Smooth muscle cell of the brain vasculature (primary cell): ENCODE measurements around the gene DPP4.
"Not testable (repeated sequence)": the region's sequence is repeated elsewhere in the genome, so short reads cannot be mapped to it uniquely, and the experiment has no call there.

ENCODE experiments used
- DNase-seq: peaks from one replicate; pipeline ENCODE4 v3.0.0-alpha.2; 2012; ENCODE audit warnings: low read depth, low spot score

The DPP4 gene

DNA sequence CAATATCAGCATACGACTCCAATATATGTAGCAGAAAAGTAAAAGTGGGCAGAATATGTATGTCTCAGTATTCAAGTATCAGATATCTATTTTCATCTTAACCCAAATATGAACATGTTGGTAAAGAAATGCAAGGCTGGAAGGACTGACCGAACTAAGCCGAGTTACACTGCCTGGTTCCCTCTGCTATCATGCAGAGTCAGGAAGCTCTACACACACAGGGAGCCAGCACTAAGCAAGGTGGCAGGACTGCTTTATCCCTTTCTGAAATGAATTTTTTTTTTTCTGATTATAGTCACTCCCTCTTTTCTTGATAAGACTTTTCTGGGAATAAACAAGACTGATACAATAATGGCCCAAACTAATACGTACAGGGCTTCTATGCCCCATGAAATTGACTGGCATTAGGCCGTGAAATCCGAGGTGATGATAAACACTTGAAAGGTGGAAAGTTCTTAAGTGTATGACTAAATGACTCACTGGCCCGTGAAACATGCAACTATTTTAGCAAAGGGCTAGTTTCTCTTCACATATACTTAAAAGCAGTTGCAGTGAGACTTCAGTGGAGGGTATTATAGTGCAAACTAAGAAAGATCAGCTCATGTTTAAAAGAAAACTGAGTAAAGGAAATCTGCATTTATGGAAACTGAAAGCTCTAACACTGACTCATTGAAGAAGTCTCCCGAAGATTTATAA lies 14.9 kb downstream of the DPP4 start:
- no peak for DNase-seq

- no peak for DNase-seq
Observed at GRCh38 chr2:162057426-162057825, 16.6 kb downstream of the DPP4 start.

DNA sequence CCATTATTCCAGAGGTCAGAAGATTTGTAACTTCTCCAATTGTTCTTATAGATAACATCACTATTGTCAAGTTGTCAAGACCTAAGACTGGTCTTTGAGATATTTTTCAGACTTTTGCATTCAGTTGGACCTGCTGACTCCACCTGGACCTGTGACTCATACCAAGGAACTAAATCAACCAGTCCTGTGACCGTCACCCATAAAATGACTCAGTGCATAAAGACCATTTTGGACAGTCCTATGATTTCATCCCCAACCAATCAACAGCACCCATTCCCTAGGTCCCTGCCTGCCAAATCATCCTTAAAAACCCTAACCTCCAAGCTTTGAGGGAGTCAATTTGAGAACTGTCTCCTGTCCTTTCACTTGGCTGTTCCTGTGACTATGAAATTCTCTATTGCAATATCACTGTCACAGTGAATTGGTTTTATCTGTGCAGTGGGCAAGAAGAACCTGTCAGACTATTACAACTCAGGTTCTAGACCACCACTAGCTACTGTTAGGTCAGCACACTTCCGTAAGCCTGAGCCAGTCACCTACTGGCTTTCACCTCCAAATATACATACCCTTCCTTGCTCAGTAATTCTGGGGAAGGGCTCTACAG lies 17.1 kb downstream of the DPP4 start:
- DNase-seq: no peak

DNA sequence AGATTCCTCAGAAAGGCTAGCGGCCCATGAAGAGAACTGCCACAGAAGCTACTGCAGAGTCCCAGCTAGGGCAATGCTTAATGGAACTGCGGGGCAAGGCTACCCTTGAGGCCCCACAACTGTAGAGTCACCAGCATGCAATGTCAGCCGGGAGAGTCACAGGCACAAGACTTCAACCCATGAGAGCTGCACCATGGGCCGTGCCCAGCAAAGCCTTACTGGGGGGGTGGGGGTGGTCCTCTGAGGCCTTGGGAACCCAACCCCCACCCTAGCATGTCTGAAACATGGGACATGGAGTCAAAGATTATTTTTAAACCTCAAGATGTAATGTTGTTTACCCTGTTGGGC lies 20.2 kb downstream of the DPP4 start:
- DNase-seq: no peak

GRCh38 chr2:162053066-162053807 lies 20.8 kb downstream of the DPP4 start:
- no peak for DNase-seq

- no peak for DNase-seq
Observed at GRCh38 chr2:162050513-162050961, 23.5 kb downstream of the DPP4 start.

DNA sequence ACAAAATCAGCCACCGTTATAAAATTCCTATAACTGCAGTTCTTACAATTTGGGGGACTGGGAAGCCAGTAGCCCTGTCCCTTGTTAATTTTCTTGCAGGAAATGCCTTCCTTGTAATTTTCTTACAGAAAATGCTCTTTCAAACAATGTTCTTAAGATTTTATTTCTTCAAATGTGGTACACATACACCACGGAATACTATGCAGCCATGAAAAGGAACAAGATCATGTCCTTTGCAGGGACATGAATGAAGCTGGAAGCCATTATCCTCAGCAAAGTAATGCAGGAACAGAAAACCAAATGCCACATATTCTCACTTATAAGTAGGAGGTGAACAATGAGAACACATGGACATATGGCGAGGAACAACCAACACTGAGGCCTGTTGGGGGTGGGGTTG lies 24.9 kb downstream of the DPP4 start:
- not testable (repeated sequence) for DNase-seq

DNA sequence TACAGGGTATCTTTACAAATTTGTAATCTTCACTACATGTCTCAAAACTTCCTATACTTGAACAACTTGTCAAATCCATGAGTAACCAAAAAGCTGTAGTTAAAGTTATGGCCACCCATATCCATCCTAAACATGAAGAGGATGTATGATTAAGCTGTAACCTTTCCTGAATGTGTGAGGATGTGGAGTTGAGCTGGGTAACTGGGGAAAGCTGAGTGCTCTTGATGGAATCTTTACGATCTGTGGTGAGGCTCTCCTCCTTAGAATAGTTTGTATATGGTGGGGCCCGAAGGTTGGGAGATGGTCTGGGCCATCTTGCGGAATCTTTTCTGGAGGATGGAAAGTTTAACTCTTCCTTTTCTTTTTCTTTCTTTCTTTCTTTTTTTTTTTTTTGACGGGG lies 29.4 kb downstream of the DPP4 start:
- no peak for DNase-seq

DNA sequence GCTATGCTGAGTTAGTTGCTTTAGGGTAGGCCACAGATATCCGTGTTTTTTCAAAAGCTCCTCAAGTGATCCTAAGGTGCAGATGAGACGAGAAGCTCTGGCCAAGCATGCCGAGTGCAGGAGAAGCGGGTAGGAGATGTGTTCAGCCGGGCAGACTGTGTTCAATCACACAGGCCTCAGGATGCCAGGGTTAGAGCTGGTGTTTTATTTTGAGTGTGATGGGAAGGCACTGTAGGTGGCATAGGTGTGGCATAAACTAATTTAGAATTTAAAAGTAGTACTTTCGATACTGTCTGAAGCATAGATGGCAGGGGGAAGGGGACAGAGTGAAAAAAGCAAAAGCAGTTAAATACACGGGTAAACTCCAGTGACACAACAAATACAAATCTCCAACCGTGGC lies 30.9 kb downstream of the DPP4 start:
- no peak for DNase-seq

DNA sequence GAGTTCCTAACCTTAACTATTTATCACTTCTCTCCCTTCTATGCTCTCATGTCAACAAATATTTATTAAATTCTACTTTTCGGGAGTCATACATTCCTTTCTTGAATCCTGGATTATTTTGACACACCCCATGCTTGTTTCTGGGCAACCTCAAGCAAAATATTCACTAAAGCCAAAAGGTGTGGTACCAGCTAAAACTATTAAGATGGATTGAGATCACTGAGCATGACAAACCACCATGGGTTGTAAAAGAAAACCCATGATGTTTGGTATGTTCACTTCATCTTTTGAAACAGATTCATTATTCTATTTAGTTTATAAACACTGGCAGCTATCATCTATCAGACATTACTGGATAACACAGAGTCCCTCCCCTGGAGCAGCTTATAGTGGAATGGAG lies 32.5 kb downstream of the DPP4 start:
- no peak for DNase-seq

DNA sequence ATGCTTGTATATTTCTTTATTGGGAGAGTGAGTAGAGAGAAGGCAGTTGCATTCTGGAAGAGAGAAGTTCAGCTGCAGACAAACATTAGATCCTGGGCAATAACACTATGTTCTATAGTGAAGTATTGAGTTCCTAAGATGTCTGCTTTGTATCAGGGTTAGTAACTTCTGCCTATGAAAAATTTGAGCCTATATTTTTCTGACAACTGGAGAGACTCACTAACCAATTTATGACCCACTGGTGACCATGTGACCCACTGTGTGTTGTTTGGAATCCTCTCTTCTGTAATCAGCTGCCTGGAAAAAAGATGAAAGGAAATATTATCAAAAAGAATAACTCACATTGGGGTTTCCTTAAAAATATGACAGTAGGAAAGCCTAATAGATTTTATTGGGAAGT lies 35.3 kb downstream of the DPP4 start:
- DNase-seq: no peak

- DNase-seq: no peak
Observed at GRCh38 chr2:162037886-162038285, 36.1 kb downstream of the DPP4 start.

- no peak for DNase-seq
Observed at GRCh38 chr2:162037028-162037795, 36.8 kb downstream of the DPP4 start.

DNA sequence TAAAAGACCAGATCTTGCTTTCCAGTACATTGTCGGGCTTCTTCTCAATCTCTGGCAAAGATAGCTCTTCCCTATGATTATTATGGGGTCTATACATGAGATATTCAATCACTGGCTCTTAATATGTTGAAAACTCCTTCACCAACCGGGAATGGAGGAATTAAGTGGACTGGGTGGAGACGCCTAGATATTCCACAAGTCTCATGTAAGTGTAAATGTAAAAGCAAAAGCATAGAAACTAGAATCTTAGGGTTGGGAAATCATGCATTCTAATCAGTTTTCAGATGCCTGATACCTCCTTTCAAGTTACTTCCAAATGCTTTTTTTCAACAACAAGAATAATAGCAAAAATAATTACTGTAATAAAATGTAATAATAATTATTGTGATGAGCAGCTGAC lies 38.0 kb downstream of the DPP4 start:
- no peak for DNase-seq

DNA sequence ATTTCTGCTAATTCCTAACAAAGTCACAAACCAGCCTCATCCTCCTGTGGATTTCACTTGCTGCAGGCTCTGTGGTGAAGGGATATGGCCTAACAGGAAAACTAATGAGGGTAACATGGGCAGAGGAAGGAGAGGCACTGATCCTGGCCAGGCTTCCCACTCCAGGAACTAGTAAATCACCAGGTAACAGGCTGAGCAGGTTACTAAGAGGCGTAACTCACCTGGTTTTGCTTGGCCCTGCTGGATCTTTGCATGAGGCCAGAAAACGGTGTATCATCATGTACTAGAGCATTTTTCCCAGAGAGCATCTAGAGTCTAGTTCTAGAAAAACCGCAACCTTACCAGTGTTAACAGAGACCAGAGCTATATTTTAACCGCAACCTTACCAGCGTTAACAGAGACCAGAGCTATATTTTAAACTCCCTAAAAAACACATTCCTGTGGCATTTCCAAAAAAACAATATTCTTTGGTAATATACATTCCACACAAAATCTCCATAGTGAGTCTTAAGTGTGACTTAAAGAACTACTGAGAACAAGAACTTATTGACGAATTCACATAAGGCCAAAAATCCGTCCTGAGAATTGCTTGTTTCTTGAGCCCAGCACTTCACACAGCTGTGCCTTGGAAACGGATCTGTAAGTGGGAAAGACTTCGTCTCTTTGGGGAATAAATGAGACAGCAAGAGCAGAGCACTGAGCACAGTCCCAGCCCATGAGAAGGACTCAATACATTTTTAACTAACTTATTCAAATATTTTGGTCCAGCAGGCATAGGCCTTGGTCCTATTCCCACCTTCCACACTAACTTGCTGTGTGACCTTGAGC lies 43.4 kb downstream of the DPP4 start:
- DNase-seq: no peak

GRCh38 chr2:162029287-162029901 lies 44.6 kb downstream of the DPP4 start:
- no peak for DNase-seq

- DNase-seq: no peak
Observed at GRCh38 chr2:162028511-162028910, 45.5 kb downstream of the DPP4 start.

DNA sequence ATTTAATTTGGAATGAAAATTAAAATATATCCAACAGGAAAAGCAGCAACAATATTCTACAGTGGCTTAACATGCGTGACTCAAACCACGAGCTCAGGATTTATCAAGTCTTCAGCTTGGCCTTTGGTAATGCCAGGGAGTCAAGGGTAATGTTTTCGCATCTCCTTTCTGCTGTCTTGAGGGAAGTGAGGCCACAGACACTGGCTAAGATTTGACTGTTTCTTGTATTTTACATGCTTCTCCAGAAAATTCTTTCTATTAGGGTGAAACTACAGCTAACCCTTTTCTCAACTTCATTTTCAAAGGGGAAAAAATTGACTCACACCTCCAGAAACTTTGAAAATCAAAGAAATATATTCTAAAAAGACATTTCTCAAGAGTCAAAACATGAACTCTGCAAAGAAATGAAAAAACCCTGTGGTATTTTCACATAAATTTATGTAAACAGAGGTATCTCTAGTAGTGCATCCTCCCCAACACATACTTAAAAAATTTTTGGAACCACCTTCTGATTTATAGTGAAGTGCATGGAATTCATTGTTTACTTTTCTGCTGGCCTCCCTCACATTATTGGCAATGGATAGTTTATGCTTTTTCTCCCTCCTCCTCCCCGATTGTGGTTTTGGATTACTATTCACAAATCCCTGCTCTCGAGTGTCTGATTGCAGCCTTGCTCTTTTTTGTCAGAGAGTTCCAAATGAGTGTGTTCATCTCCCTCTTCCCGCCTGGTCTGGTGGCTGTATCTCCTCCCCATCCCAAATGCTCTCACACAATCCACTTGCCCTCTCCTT lies 48.7 kb downstream of the DPP4 start:
- DNase-seq: no peak

- no peak for DNase-seq
Observed at GRCh38 chr2:162022290-162022945, 51.6 kb downstream of the DPP4 start.
